SK-N-SH (cell line): Measurements from ENCODE around the gene SIM1. TPM values are rescaled to one million over a fixed set of nuclear protein-coding genes. Genes with fewer than 3 reads are reported as not detected.

Experiments used
- CTCF ChIA-PET: fragments of 300-600, 350-600 bp; formaldehyde crosslinking; extraction: SDS; loops from one replicate; lab custom pipeline; 2021; lab: Yijun Ruan, JAX
- POLR2A ChIA-PET: fragments of 350-600 bp; sonication (Branson Sonifier 250); formaldehyde crosslinking; extraction: SDS; loops from one replicate; lab custom pipeline; 2020; ENCODE audit warnings: antibody characterized with exemption, inconsistent platforms; lab: Yijun Ruan, JAX
- DNase-seq: peaks from one replicate; pipeline ENCODE4 v3.0.0; 2012
- H2AFZ ChIP-seq: fragments of 200-600 bp; sonication (generic); 2 replicates; pipeline ENCODE4 v1.8.1; 2016; ENCODE audit warnings: antibody characterized with exemption, mild to moderate bottlenecking, low read depth
- H3F3A ChIP-seq: fragments of 200-600 bp; sonication (generic); replicated peaks from 2 replicates; pipeline ENCODE3; 2016; ENCODE audit warnings: antibody characterized with exemption, mild to moderate bottlenecking; ENCODE audit not compliant: insufficient read depth
- H3K27ac ChIP-seq, 2 experiments: fragments of 200-500 bp in 1 of 2; fragments of 200-600 bp in 1 of 2; sonication (Bioruptor generic) in 1 of 2; sonication (generic), shearing (Covaris generic) in 1 of 2; 2 replicates each; pipeline versions ENCODE4 v1.5.1 to v1.6.1; 2014 to 2016; ENCODE audit warnings: low read depth in 2 of 2, inconsistent platforms in 1 of 2, low read length in 1 of 2, mild to moderate bottlenecking in 1 of 2, mixed read lengths in 1 of 2
- H3K27me3 ChIP-seq: fragments of 200-600 bp; sonication (generic), shearing (Covaris generic); 2 replicates; pipeline ENCODE4 v1.6.1; 2016; ENCODE audit warnings: mixed run types; ENCODE audit not compliant: insufficient read depth
- H3K36me3 ChIP-seq, 2 experiments: fragments of 200-500 bp in 1 of 2; fragments of 200-600 bp in 1 of 2; sonication (Bioruptor generic) in 1 of 2; sonication (generic) in 1 of 2; replicated peaks in 1 of 2; 2 replicates each; pipeline versions ENCODE3 to v1.5.1; 2014 to 2016; ENCODE audit warnings: low read length in 1 of 2, mild to moderate bottlenecking in 1 of 2; ENCODE audit not compliant: insufficient read depth in 2 of 2, control insufficient read depth in 1 of 2
- H3K4me1 ChIP-seq, 2 experiments: fragments of 200-500 bp in 1 of 2; fragments of 200-600 bp in 1 of 2; sonication (Bioruptor generic) in 1 of 2; sonication (generic), shearing (Covaris generic) in 1 of 2; 2 replicates each; pipeline versions ENCODE4 v1.5.1 to v1.6.1; 2014 to 2016; ENCODE audit warnings: low read depth in 1 of 2, low read length in 1 of 2, mixed run types in 1 of 2; ENCODE audit not compliant: insufficient read depth in 2 of 2, control insufficient read depth in 1 of 2
- H3K4me2 ChIP-seq: fragments of 200-600 bp; sonication (generic), shearing (Covaris generic); 2 replicates; pipeline ENCODE4 v1.6.1; 2017; ENCODE audit warnings: mixed run types
- H3K4me3 ChIP-seq, 2 experiments: fragments of 200-500 bp in 1 of 2; fragments of 200-600 bp in 1 of 2; sonication (Bioruptor generic) in 1 of 2; sonication (generic), shearing (Covaris generic) in 1 of 2; 2 replicates each; pipeline versions ENCODE4 v1.5.1 to v1.8.1; 2014 to 2016; ENCODE audit warnings: low read depth in 2 of 2, inconsistent platforms in 1 of 2, low read length in 1 of 2, mild to moderate bottlenecking in 1 of 2, mixed read lengths in 1 of 2, moderate library complexity in 1 of 2
- H3K79me2 ChIP-seq: fragments of 200-600 bp; sonication (generic); 2 replicates; pipeline ENCODE4 v1.8.1; 2017; ENCODE audit warnings: mild to moderate bottlenecking; ENCODE audit not compliant: insufficient read depth
- H3K9ac ChIP-seq: fragments of 200-600 bp; sonication (generic); 2 replicates; pipeline ENCODE4 v1.6.1; 2017; ENCODE audit warnings: mixed run types
- H3K9me2 ChIP-seq: fragments of 200-600 bp; sonication (generic); 2 replicates; pipeline ENCODE4 v1.6.1; 2017; ENCODE audit warnings: mixed run types
- H3K9me3 ChIP-seq: fragments of 200-600 bp; sonication (generic); 2 replicates; pipeline ENCODE4 v1.6.1; 2017; ENCODE audit warnings: mixed run types, mild to moderate bottlenecking, moderate library complexity
- H4K20me1 ChIP-seq: fragments of 200-600 bp; sonication (generic); 2 replicates; pipeline ENCODE4 v1.6.1; 2017; ENCODE audit warnings: mild to moderate bottlenecking, mixed run types; ENCODE audit not compliant: insufficient read depth
- CHD2 ChIP-seq: fragments of 150-350 bp; IDR thresholded peaks from 2 replicates; pipeline ENCODE4 v1.6.1; 2018; ENCODE audit warnings: low read length; ENCODE audit not compliant: partially characterized antibody
- CTCF ChIP-seq: fragments of 200-600 bp; sonication (generic); IDR thresholded peaks from 2 replicates; pipeline ENCODE4 v1.6.1; 2017; ENCODE audit warnings: antibody characterized with exemption, mild to moderate bottlenecking, moderate library complexity
- EP300 ChIP-seq, 2 experiments: IDR thresholded peaks; 2 replicates each; pipeline versions ENCODE4 v1.4.0 to v1.6.1; 2012; ENCODE audit warnings: borderline replicate concordance in 1 of 2, low read depth in 1 of 2, low read length in 1 of 2
- FOSL2 ChIP-seq: IDR thresholded peaks from 2 replicates; pipeline ENCODE4 v1.4.0; 2012; ENCODE audit warnings: low read depth, mild to moderate bottlenecking, moderate library complexity, borderline replicate concordance
- JUND ChIP-seq: IDR thresholded peaks from 2 replicates; pipeline ENCODE4 v1.4.0; 2012
- RCOR1 ChIP-seq: fragments of 150-350 bp; IDR thresholded peaks from 2 replicates; pipeline ENCODE4 v1.6.1; 2017; ENCODE audit warnings: antibody characterized with exemption, low read length
- RFX5 ChIP-seq: IDR thresholded peaks from 2 replicates; pipeline ENCODE4 v1.6.1; 2012; ENCODE audit warnings: mild to moderate bottlenecking, improper control_type of control experiment, low read length
- TAF1 ChIP-seq: IDR thresholded peaks from 2 replicates; pipeline ENCODE4 v1.6.1; 2012; ENCODE audit warnings: low read depth, mild to moderate bottlenecking, low read length, moderate library complexity, borderline replicate concordance
- TCF12 ChIP-seq: IDR thresholded peaks from 2 replicates; pipeline ENCODE4 v1.4.0; 2012
- TEAD4 ChIP-seq: IDR thresholded peaks from 2 replicates; pipeline ENCODE4 v1.4.0; 2012; ENCODE audit warnings: mild to moderate bottlenecking, borderline replicate concordance; ENCODE audit not compliant: insufficient read depth
- WGBS: methylation state at CpG from one replicate; pipeline ENCODE4 v1.1.6; 2017; ENCODE audit warnings: low lambda C conversion rate; 5-methylcytosine and 5-hydroxymethylcytosine counted together
- polyA plus RNA-seq, 3 experiments: library from polyadenylated mRNA; depleted of rRNA; stranded (reverse); fragments of >200 nt; gene quantifications; 2 replicates each; pipeline ENCODE4 v1.2.3, GENCODE V29; 2012
- TF ChIP-seq, protein P1 (sequence below): IDR thresholded peaks from 2 replicates; pipeline ENCODE4 v1.4.0; 2012; ENCODE audit warnings: low read depth
- TF ChIP-seq, protein P2 (sequence below): fragments of 150-350 bp; IDR thresholded peaks from 2 replicates; pipeline ENCODE4 v1.6.1; 2017; ENCODE audit warnings: antibody characterized with exemption, low read length, low read depth, borderline replicate concordance
- TF ChIP-seq, protein P3 (sequence below): IDR thresholded peaks from 2 replicates; pipeline ENCODE4; 2012

Gene SIM1
- polyA plus RNA-seq, 1 of the 3 experiments (the other 2 are of a cell fraction) = not detected

DNA sequence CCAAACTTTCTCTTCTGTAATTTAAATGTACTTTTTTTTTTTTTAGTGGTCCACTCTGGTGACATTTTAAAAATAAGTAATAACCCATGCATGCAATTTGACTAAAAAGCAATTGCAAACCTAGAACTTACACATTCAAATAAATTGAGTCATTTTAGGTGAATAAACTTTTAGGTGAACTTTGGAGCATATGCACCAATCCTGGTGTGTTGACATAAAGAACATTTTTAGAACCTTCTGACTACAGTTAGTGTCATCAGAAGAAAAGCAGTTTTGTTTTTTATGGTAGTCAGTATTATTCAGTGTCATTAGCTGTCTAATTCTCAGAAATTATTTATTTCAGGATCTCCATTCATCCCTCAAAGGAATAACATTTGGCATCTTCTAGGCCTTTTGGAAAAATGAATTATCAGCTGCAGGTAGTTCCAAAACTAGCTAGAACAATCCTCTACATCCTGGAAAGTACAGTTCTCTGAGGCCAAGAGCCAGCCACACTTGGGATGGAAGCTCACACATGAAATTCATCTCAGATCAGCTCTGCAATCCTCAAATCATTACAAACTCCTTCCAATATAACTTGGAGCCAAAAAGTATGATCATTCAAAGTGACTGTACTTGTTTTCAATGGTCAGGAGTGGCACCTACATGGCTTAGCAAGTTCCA is 38.5 kb upstream of the SIM1 start:
- H3K4me2 ChIP-seq = no peak overlapping the region
- H3F3A ChIP-seq = no peaks in the 10 kb centered on the region
- no peak overlapping the region for H2AFZ ChIP-seq
- no peak overlapping the region for H3K9ac ChIP-seq
- no peaks in the 10 kb centered on the region for H4K20me1 ChIP-seq
- DNase-seq = no peak
- H3K9me3 ChIP-seq = no peaks in the 10 kb centered on the region
- H3K9me2 ChIP-seq = no peaks in the 10 kb centered on the region
- no peaks in the 10 kb centered on the region for H3K79me2 ChIP-seq
- POLR2A ChIA-PET = no interaction called here
- no peaks in the 10 kb centered on the region for H3K4me1 ChIP-seq
- no peaks in the 10 kb centered on the region for H3K27me3 ChIP-seq
- peaks cover 5 to 10% of the 10 kb centered on the region in 2 experiments for H3K36me3 ChIP-seq
- TF ChIP-seq TEAD4 = no peak
- TF ChIP-seq, all 33 proteins: peak for 0
- CTCF ChIA-PET = interaction anchor here (0.6 to 1.2 kb wide), 4 partner anchors 17 to 161 kb away, joined by 3 to 4 read pairs (median 4); no protein-coding TSS in a partner anchor
- no peak overlapping the region for H3K27ac ChIP-seq
- no peak overlapping the region for H3K4me3 ChIP-seq

GRCh38 chr6:100493206-100493888 is 28.6 kb upstream of the SIM1 start:
- Histone ChIP-seq H3K4me2 (no peak overlapping the region), H4K20me1 (no peaks in the 10 kb centered on the region), H2AFZ (no peak overlapping the region), H3K27me3 (peaks cover 25% of the 10 kb centered on the region; the same call in 1 of the 2 replicates), H3K36me3 (no peaks in the 10 kb centered on the region), H3F3A (no peaks in the 10 kb centered on the region), H3K9me2 (no peaks in the 10 kb centered on the region), H3K9ac (no peak overlapping the region), H3K9me3 (no peaks in the 10 kb centered on the region), H3K79me2 (no peaks in the 10 kb centered on the region), H3K4me3 (no peak overlapping the region), H3K4me1 (no peaks in the 10 kb centered on the region), H3K27ac (no peak overlapping the region)
- ChIA-PET CTCF (interaction anchor here (1.2 kb wide), 1 partner anchor 35 kb away, joined by 3 read pairs; no protein-coding TSS in a partner anchor), POLR2A (no interaction called here)
- TF ChIP-seq FOSL2 = no peak
- no peak for TF ChIP-seq EP300 (IDR thresholded peaks at IDR 0.05; ENCODE audit: borderline replicate concordance in 1 of 2, low read depth in 1 of 2, low read length in 1 of 2)
- TF ChIP-seq, protein P1, sequence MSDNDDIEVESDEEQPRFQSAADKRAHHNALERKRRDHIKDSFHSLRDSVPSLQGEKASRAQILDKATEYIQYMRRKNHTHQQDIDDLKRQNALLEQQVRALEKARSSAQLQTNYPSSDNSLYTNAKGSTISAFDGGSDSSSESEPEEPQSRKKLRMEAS = no peak
- TF ChIP-seq, protein P2, sequence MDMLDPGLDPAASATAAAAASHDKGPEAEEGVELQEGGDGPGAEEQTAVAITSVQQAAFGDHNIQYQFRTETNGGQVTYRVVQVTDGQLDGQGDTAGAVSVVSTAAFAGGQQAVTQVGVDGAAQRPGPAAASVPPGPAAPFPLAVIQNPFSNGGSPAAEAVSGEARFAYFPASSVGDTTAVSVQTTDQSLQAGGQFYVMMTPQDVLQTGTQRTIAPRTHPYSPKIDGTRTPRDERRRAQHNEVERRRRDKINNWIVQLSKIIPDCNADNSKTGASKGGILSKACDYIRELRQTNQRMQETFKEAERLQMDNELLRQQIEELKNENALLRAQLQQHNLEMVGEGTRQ = no peak
- TF ChIP-seq, protein P3, sequence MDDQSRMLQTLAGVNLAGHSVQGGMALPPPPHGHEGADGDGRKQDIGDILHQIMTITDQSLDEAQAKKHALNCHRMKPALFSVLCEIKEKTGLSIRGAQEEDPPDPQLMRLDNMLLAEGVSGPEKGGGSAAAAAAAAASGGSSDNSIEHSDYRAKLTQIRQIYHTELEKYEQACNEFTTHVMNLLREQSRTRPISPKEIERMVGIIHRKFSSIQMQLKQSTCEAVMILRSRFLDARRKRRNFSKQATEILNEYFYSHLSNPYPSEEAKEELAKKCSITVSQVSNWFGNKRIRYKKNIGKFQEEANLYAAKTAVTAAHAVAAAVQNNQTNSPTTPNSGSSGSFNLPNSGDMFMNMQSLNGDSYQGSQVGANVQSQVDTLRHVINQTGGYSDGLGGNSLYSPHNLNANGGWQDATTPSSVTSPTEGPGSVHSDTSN = no peak
- TF ChIP-seq CHD2 = no peak
- TF ChIP-seq RCOR1 = no peak
- TF ChIP-seq TCF12 = no peak
- no peak for TF ChIP-seq JUND
- TF ChIP-seq RFX5 = no peak
- no peak for TF ChIP-seq TEAD4
- TF ChIP-seq CTCF = no peak
- TF ChIP-seq TAF1 = no peak
- WGBS = 22% methylated on average over 6 of the region's 6 CpGs
- DNase-seq = no peak
